ENCODE measurements around the gene OR8H1. TPM values are rescaled to one million over a fixed set of nuclear protein-coding genes. Genes with fewer than 3 reads are reported as not detected.

OR8H1 gene
- polyA plus RNA-seq, 1 donor from 2014 or later, result not detected

DNA sequence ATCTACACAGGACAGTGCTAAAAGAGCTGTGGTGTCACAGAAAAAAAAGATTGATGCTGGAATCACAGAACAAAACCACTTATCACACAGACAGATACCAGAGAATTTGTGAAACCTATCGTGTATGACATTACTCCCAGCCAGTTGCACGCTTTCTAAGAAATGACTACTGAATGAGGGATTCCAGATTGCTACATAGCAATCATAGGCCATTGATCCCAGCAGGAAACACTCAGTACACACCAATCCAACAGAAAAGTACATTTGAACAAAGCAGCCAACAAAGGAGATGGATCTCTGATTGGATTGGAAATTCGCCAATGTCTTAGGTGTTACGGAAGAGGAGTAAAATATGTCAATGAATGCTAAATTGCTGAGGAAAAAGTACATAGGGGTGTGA, 4.8 kb upstream of the OR8H1 start:
- Histone ChIP-seq H3K27me3 (ENCODE audit: insufficient read depth, low read depth, low read length) (no peaks in the 10 kb centered on the region), H3K9ac (ENCODE audit: low read length) (no peak overlapping the region), H4K20me1 (ENCODE audit: insufficient read depth) (no peaks in the 10 kb centered on the region), H3K4me3 (ENCODE audit: low read length) (peak overlapping the region; percentile 12), H3K4me2 (ENCODE audit: low read length) (no peak overlapping the region), H3K36me3 (ENCODE audit: insufficient read depth, low read length) (no peaks in the 10 kb centered on the region), H3K27ac (ENCODE audit: low read length) (peak overlapping the region; percentile 52), H3K9me3 (ENCODE audit: low read length) (no peaks in the 10 kb centered on the region), H2AFZ (ENCODE audit: low read depth, low read length) (no peak overlapping the region), H3F3A (ENCODE audit: insufficient read depth, low read length, poor library complexity, severe bottlenecking) (no peaks in the 10 kb centered on the region), H3K9me2 (ENCODE audit: insufficient read depth, low read length) (no peaks in the 10 kb centered on the region), H3K79me2 (replicated peaks; ENCODE audit: insufficient read depth, low read length) (no peaks in the 10 kb centered on the region)
- TF ChIP-seq RAD21 (conservative IDR thresholded peaks at IDR 0.05) (no peak), CTCF (IDR thresholded peaks at IDR 0.05; ENCODE audit: poor library complexity, severe bottlenecking) (no peak), EP300 (conservative IDR thresholded peaks at IDR 0.05; ENCODE audit: poor library complexity, severe bottlenecking) (peak; percentile 77), POLR2AphosphoS5 (IDR thresholded peaks at IDR 0.05) (peak; percentile 94), MXI1 (conservative IDR thresholded peaks at IDR 0.05; ENCODE audit: poor library complexity, severe bottlenecking) (peak; percentile 21), TAF1 (IDR thresholded peaks at IDR 0.05; ENCODE audit: low read depth) (no peak), EZH2 (IDR thresholded peaks at IDR 0.05; ENCODE audit: borderline replicate concordance, insufficient read depth, low read length, poor library complexity, severe bottlenecking) (no peak), SMC3 (conservative IDR thresholded peaks at IDR 0.05; ENCODE audit: poor library complexity) (no peak), REST (IDR thresholded peaks at IDR 0.05; ENCODE audit: borderline replicate concordance) (peak; percentile 87)

DNA sequence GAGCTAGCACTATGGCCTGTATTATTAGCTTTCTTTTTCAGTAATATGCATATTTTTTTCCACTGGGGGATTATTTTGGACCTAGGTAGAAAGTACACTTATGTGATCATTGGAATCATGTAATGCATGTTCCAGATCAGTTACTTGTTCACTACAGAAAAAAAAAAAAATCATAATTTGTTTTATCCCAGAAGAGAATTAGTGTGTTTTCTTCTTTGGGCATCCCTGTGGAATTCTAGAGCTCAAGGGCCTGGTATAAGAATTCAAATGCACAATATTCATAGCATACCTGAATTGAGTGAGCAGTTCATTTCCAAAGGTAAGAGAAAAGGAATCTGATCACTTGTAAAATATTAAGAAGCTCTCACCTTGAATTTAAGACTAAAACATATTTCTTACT, 18.2 kb downstream of the OR8H1 start, which contains the start of gene OR5T1:
OR5T1 (plus strand) TSS at position 301 of the 400 bp plus-strand sequence. CDS start 1,485 bp downstream, outside the sequence.
- H3K27ac ChIP-seq (ENCODE audit: low read length), result no peak within 1 kb of the TSS
- no peaks in the 10 kb centered on the region for H3K27me3 ChIP-seq (ENCODE audit: insufficient read depth, low read depth, low read length)
- TF ChIP-seq CTCF (IDR thresholded peaks at IDR 0.05; ENCODE audit: poor library complexity, severe bottlenecking), result no peak
- no peak for TF ChIP-seq EP300 (conservative IDR thresholded peaks at IDR 0.05; ENCODE audit: poor library complexity, severe bottlenecking)
- TF ChIP-seq EZH2 (IDR thresholded peaks at IDR 0.05; ENCODE audit: borderline replicate concordance, insufficient read depth, low read length, poor library complexity, severe bottlenecking), result no peak
- TF ChIP-seq TAF1 (IDR thresholded peaks at IDR 0.05; ENCODE audit: low read depth), result no peak
- TF ChIP-seq MXI1 (conservative IDR thresholded peaks at IDR 0.05; ENCODE audit: poor library complexity, severe bottlenecking), result no peak
- no peak for TF ChIP-seq SMC3 (conservative IDR thresholded peaks at IDR 0.05; ENCODE audit: poor library complexity)
- H3F3A ChIP-seq (ENCODE audit: insufficient read depth, low read length, poor library complexity, severe bottlenecking), result no peaks in the 10 kb centered on the region
- no peaks in the 10 kb centered on the region for H3K36me3 ChIP-seq (ENCODE audit: insufficient read depth, low read length)
- H2AFZ ChIP-seq (ENCODE audit: low read depth, low read length), result no peak within 1 kb of the TSS
- H3K9me3 ChIP-seq (ENCODE audit: low read length), result no peaks in the 10 kb centered on the region
- H3K9me2 ChIP-seq (ENCODE audit: insufficient read depth, low read length), result no peaks in the 10 kb centered on the region
- no peak within 1 kb of the TSS for H3K4me3 ChIP-seq (ENCODE audit: low read length)
- H4K20me1 ChIP-seq (ENCODE audit: insufficient read depth), result no peaks in the 10 kb centered on the region
- no peaks in the 10 kb centered on the region for H3K79me2 ChIP-seq (replicated peaks; ENCODE audit: insufficient read depth, low read length)
- no peak within 1 kb of the TSS for H3K4me2 ChIP-seq (ENCODE audit: low read length)
- H3K9ac ChIP-seq (ENCODE audit: low read length), result no peak within 1 kb of the TSS
